MCF 10A (cell line): ENCODE data around the gene PCK1. TPM values are rescaled to one million over a fixed set of nuclear protein-coding genes. Genes with fewer than 3 reads are reported as not detected.

Experiments used
- BruUV-seq: library from RNA; stranded (reverse); fragments of 400-500 nt; replicated peaks from 2 replicates; lab custom pipeline; 2021; lab: Mats Ljungman, UMichigan
- CTCF ChIA-PET: fragments of 300-600 bp; sonication (Branson Sonifier 250); formaldehyde crosslinking; extraction: SDS; loops from one replicate; lab custom pipeline; 2021; ENCODE audit warnings: antibody characterized with exemption, inconsistent platforms; lab: Yijun Ruan, JAX
- POLR2A ChIA-PET: fragments of 300-600, 350-650 bp; sonication (Branson Sonifier 250); formaldehyde crosslinking; extraction: SDS; loops from one replicate; lab custom pipeline; 2020; ENCODE audit warnings: antibody characterized with exemption, inconsistent platforms; lab: Yijun Ruan, JAX
- DNase-seq: peaks from one replicate; pipeline ENCODE4 v3.0.0-alpha.2; 2018; ENCODE audit not compliant: unreplicated experiment
- H3K27ac Mint-ChIP-seq: one replicate; pipeline ENCODE4 v1.8.0; 2022; ENCODE audit warnings: mild to moderate bottlenecking, low read depth, mixed read lengths; ENCODE audit not compliant: unreplicated experiment
- H3K27me3 Mint-ChIP-seq: one replicate; pipeline ENCODE4 v1.8.0; 2022; ENCODE audit warnings: mixed read lengths; ENCODE audit not compliant: insufficient read depth, unreplicated experiment
- H3K36me3 Mint-ChIP-seq: one replicate; pipeline ENCODE4 v1.8.0; 2022; ENCODE audit warnings: mild to moderate bottlenecking, moderate library complexity, mixed read lengths; ENCODE audit not compliant: insufficient read depth, unreplicated experiment
- H3K4me1 Mint-ChIP-seq: one replicate; pipeline ENCODE4 v1.8.0; 2022; ENCODE audit warnings: mixed read lengths; ENCODE audit not compliant: insufficient read depth, unreplicated experiment
- H3K4me3 Mint-ChIP-seq: one replicate; pipeline ENCODE4 v1.8.0; 2022; ENCODE audit warnings: mild to moderate bottlenecking, moderate library complexity, mixed read lengths; ENCODE audit not compliant: unreplicated experiment
- H3K9me3 Mint-ChIP-seq: one replicate; pipeline ENCODE4 v1.8.0; 2022; ENCODE audit warnings: mixed read lengths; ENCODE audit not compliant: unreplicated experiment
- CTCF ChIP-seq: fragments of 200-600 bp; IDR thresholded peaks from one replicate; pipeline ENCODE4 v1.8.0; 2022; ENCODE audit warnings: antibody characterized with exemption, mild to moderate bottlenecking; ENCODE audit not compliant: unreplicated experiment
- intact Hi-C: fragments of 100-400 bp; cut with micrococcal nuclease; formaldehyde crosslinking; loops from 2 replicates; pipeline ENCODE4 v1.14.1; 2022
- total RNA-seq: library from RNA; stranded (reverse); gene quantifications from 2 replicates; pipeline ENCODE4 v1.2.3, GENCODE V29; 2022

Gene PCK1
- total RNA-seq, 1 experiment from 2014 or later = not detected

GRCh38 chr20:57573242-57573641 is 12.3 kb downstream of the PCK1 start:
- intact Hi-C loops = no loop called here
- no peak for TF ChIP-seq CTCF
- no TSS peak for BruUV-seq
- CTCF ChIA-PET = interaction anchor here (0.6 to 2.2 kb wide), 4 partner anchors 12 to 635 kb away, joined by 3 to 11 read pairs (median 6); partner anchors contain the start of gene PCK1
- Mint-ChIP-seq H3K27me3 (peaks cover 50% of the 10 kb centered on the region), H3K27ac (no peak overlapping the region), H3K4me3 (no peak overlapping the region), H3K36me3 (no peaks in the 10 kb centered on the region), H3K9me3 (no peaks in the 10 kb centered on the region), H3K4me1 (no peaks in the 10 kb centered on the region)
- POLR2A ChIA-PET = no interaction called here
- no peak for DNase-seq

GRCh38 chr20:57573894-57574293 is 13.0 kb downstream of the PCK1 start:
- no TSS peak for BruUV-seq
- DNase-seq = no peak
- peaks cover 43% of the 10 kb centered on the region for H3K27me3 Mint-ChIP-seq
- intact Hi-C loops = no loop called here
- no peak overlapping the region for H3K4me3 Mint-ChIP-seq
- POLR2A ChIA-PET = interaction anchor here (0.6 kb wide), 1 partner anchor 43 kb away, joined by 3 read pairs; no protein-coding TSS in a partner anchor
- H3K36me3 Mint-ChIP-seq = no peaks in the 10 kb centered on the region
- CTCF ChIA-PET = interaction anchor here (2.2 kb wide), 1 partner anchor 22 kb away, joined by 11 read pairs; no protein-coding TSS in a partner anchor
- H3K4me1 Mint-ChIP-seq = no peaks in the 10 kb centered on the region
- no peak overlapping the region for H3K27ac Mint-ChIP-seq
- no peaks in the 10 kb centered on the region for H3K9me3 Mint-ChIP-seq
- no peak for TF ChIP-seq CTCF

GRCh38 chr20:57574954-57575353 is 14.0 kb downstream of the PCK1 start:
- no peaks in the 10 kb centered on the region for H3K9me3 Mint-ChIP-seq
- no TSS peak for BruUV-seq
- no peaks in the 10 kb centered on the region for H3K4me1 Mint-ChIP-seq
- no peak for DNase-seq
- no peak for TF ChIP-seq CTCF
- intact Hi-C loops = no loop called here
- ChIA-PET POLR2A (no interaction called here), CTCF (no interaction called here)
- no peaks in the 10 kb centered on the region for H3K36me3 Mint-ChIP-seq
- H3K4me3 Mint-ChIP-seq = no peak overlapping the region
- H3K27ac Mint-ChIP-seq = no peak overlapping the region
- H3K27me3 Mint-ChIP-seq = peaks cover 41% of the 10 kb centered on the region

DNA sequence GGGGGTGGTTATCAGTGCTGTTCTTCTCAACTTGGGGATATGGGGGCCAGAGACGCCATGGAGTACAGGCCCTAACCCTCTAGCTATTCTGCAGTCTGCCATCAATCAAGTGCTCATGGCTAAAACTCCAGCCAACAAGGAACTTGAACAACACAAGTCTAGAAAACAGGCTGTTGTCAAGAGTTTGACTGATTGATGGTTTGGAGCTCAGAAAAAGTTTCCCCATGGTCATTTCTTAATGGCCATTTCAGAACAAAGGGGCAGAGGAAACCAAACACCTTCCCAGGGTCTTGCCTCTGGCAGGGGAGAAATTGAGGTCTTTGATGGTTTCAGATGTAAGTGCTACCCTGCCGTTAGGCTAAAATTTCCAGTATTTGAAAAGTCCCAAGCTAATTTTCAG is 15.1 kb downstream of the PCK1 start:
- H3K4me1 Mint-ChIP-seq = no peaks in the 10 kb centered on the region
- POLR2A ChIA-PET = no interaction called here
- no peak for DNase-seq
- H3K4me3 Mint-ChIP-seq = no peak overlapping the region
- intact Hi-C loops = no loop called here
- CTCF ChIA-PET = interaction anchor here (0.6 to 1.1 kb wide), 7 partner anchors 19 to 194 kb away, joined by 3 to 4 read pairs (median 3); no protein-coding TSS in a partner anchor
- H3K9me3 Mint-ChIP-seq = no peaks in the 10 kb centered on the region
- no TSS peak for BruUV-seq
- H3K36me3 Mint-ChIP-seq = no peaks in the 10 kb centered on the region
- H3K27me3 Mint-ChIP-seq = peaks cover 41% of the 10 kb centered on the region
- TF ChIP-seq CTCF = no peak
- no peak overlapping the region for H3K27ac Mint-ChIP-seq
